GM18907 (cell line): ENCODE measurements around the gene ARPC5L.
"Not testable (repeated sequence)": the region's sequence is repeated elsewhere in the genome, so short reads cannot be mapped to it uniquely, and the experiment has no call there.

Experiments
- ATAC-seq: cut with Tn5 transposase; IDR thresholded peaks from one replicate; pipeline ENCODE4 v1.9.1; 2021; ENCODE audit warnings: mild to moderate bottlenecking, moderate library complexity; ENCODE audit not compliant: unreplicated experiment

Gene ARPC5L

GRCh38 chr9:124861342-124862229, at the start of gene ARPC5L, which contains the start of gene RPL35:
Gene ARPC5L, plus strand, starts transcription at chr9:124862130. Its CDS starts 7,161 bp downstream, at chr9:124869291.
Gene RPL35, minus strand, starts transcription at chr9:124861957. Its CDS starts 45 bp downstream, at chr9:124861912.
- ATAC-seq, result peak; percentile 87

DNA sequence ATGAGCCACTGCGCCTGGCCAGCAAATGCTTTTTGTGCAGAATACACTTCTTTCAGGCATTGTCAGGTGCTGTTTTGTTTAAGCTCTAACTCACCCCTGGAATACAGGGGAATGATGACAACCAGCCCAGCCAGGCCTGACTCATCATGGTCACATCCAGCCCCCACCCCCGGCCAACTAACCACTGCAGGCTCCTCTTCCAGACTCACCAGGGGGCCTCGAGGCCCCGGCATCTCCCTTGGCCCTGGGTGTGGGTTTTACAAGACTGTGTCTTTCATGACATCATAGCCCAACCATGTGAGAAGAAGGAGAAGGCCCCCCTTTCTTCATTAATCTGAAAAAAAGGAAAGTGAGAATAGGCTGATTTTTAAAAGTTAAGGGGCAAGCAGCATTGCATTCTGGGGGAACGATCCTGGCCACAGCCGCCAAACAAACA, 49.5 kb upstream of the ARPC5L start:
- no peak for ATAC-seq

GRCh38 chr9:124813041-124813440, 48.9 kb upstream of the ARPC5L start:
- no peak for ATAC-seq

DNA sequence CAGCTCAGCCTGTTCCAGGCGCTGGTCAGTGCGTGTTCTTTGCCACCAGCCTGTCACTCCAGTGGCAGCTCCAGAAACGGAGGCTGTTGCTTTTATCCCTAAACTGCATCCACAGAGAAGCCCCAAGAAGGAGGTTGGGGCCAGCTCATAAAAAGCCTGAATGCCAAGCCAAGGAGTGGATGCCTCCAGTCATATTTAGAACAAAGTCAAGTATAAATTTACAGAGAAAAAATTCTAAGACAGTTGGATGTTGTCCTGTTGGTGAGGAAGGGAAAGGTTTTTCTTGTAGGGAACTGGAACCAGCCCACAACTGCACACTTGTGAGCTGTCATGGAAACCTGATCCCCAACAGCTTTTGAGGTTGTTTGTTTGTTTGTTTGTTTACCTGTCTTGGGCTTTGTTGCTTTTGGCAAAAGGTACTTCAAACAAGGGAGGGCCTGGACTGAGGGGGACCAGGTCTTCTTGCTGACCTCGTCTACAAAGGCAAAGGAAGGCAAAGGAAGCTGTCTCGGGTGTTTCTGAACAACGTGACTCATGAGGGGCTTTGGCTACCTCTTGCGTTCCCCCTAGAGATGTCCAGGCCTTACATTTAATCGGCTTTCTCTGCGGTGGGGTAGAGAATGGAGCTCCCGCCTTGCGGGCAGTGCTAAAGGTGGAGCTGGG, 48.3 kb upstream of the ARPC5L start:
- ATAC-seq, result no peak

GRCh38 chr9:124814164-124814535, 47.8 kb upstream of the ARPC5L start:
- no peak for ATAC-seq

DNA sequence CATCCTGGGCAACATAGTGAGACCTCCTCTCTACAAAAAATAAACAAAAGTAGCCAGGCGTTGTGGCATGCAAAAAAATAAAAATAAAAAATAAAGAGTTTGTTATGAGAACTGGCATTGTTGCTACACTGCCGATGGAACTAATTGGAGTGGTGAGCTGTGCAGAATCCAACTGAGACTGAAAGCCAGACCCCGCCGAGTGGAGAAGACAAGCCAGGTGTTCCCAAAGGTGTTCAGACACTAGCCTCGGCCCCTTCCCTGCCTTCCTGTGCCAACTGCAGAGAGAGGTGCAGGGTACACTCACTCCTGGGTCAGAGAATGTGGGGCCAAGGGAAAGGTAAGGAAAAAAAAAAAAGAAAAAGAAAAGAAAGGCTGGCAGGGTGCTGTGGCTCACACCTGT, 46.3 kb upstream of the ARPC5L start:
- ATAC-seq, result no peak

- no peak for ATAC-seq
These were observed 43.3 kb upstream of the ARPC5L start for GRCh38 chr9:124818431-124819281.

DNA sequence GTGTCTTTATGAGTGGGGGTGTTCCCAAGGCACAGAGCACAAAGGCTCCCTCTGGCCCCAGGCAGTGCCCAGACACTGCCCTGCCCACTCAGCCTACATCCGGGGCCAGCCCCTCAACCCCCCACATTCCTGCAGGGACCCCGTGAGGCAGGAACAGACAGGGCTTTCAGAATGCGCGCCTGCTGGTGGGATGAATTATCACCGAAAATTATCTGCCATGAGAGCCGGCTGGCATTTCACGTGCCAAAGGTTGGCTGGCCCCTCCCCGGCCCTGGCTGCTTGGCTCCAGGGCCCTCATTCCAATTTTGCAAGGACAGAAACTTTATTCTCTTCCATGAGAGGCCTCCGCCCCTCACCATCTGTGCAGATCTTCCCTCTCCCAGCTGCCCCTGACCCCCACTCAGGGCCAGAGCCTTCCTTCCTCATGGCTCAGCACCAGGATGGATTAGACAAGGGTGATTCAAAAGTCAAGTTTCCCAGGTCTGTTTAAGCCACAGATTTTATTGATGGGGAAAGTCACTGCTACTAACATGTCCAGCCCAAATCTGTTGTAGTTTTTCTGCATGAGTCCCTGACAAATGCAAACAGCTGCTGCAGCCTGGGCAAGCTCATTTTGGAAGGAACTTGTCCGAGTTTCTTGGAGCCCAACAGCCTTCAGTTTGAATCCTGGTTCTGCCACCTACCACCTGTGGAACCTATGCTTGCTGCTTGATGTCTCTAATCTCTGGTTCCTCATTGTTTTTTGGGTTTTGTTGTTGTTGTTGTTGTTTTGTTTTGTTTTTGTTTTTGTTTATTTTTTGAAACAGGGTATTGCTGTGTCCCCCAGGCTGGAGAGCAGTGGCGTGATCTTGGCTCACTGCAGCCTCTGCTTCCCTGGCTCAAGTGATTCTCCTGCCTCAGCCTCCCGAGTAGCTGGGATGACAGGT, 41.0 kb upstream of the ARPC5L start:
- ATAC-seq, result no peak

GRCh38 chr9:124828489-124829333, 33.2 kb upstream of the ARPC5L start:
- ATAC-seq, result no peak

DNA sequence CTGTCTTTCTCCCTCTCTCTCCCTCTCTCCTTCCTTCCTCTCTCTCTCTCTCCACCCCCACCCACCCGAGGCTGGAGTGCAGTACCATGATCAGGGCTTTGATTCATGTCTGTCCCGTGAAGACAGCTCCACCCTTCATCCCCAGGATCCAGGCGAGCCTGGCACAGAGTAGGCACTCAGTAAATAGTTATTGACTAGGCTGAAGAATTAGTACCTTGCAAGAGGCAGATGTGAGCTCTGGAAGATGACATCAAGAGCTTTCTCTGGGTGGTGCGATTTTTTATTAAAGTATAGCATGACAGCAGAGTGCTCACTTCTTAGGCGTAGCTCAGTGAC, 32.6 kb upstream of the ARPC5L start:
- ATAC-seq, result no peak

GRCh38 chr9:124830593-124830992, 31.3 kb upstream of the ARPC5L start:
- ATAC-seq, result no peak

GRCh38 chr9:124831642-124832364, 30.1 kb upstream of the ARPC5L start:
- ATAC-seq, result no peak

DNA sequence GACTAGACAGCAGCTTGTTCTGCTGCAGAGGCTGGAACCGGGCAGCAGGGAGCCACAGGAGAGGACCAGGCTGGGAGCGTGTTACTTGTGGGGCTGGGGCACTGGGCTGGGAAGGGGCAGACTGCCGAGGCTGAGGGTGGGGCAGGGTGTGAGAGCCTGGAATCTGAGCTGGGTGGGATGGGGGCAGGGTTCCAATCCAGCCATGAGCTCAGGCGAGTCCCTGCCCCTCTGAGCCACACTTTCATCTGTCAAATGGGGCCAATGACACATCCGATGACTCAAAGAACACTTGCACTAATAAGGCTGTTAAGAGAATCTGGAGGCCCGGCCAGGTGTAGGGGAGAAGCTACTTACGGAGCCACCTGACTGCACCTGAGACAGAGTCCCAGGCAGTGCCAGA, 27.3 kb upstream of the ARPC5L start:
- ATAC-seq, result no peak

- ATAC-seq, result no peak
These were observed 26.8 kb upstream of the ARPC5L start for GRCh38 chr9:124835026-124835557.

- not testable (repeated sequence) for ATAC-seq
These were observed 23.8 kb upstream of the ARPC5L start for GRCh38 chr9:124838132-124838531.

DNA sequence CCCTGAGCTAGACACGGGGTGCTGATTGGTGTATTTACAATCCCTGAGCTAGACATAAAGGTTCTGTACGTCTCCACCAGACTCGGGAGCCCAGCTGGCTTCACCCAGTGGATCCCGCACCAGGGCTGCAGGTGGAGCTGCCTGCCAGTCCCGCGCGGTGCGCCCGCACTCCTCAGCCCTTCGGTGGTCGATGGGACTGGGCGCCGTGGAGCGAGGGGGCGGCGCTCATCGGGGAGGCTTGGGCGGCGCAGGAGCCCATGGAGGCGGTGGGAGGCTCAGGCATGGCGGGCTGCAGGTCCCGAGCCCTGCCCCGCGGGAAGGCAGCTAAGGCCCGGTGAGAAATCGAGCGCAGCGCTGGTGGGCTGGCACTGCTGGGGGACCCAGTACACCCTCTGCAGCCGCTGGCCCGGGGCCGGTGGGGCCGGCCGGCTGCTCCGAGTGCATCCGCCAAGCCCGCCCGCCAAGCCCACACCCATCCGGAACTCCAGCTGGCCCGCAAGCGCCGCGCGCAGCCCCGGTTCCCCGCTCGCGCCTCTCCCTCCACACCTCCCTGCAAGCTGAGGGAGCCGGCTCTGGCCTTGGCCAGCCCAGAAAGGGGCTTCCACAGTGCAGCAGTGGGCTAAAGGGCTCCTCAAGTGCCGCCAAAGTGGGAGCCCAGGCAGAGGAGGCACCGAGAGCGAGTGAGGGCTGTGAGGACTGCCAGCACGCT, 23.2 kb upstream of the ARPC5L start:
- not testable (repeated sequence) for ATAC-seq

GRCh38 chr9:124839612-124840299, 22.2 kb upstream of the ARPC5L start:
- no peak for ATAC-seq
